HG03045 (cell line): ENCODE data around the gene MAP3K13.
"Not testable (repeated sequence)": the region's sequence is repeated elsewhere in the genome, so short reads cannot be mapped to it uniquely, and the experiment has no call there.

ENCODE experiments used
- ATAC-seq: cut with Tn5 transposase; IDR thresholded peaks from one replicate; pipeline ENCODE4 v1.9.1; 2021; ENCODE audit warnings: mild to moderate bottlenecking, moderate library complexity; ENCODE audit not compliant: unreplicated experiment

MAP3K13 gene

DNA sequence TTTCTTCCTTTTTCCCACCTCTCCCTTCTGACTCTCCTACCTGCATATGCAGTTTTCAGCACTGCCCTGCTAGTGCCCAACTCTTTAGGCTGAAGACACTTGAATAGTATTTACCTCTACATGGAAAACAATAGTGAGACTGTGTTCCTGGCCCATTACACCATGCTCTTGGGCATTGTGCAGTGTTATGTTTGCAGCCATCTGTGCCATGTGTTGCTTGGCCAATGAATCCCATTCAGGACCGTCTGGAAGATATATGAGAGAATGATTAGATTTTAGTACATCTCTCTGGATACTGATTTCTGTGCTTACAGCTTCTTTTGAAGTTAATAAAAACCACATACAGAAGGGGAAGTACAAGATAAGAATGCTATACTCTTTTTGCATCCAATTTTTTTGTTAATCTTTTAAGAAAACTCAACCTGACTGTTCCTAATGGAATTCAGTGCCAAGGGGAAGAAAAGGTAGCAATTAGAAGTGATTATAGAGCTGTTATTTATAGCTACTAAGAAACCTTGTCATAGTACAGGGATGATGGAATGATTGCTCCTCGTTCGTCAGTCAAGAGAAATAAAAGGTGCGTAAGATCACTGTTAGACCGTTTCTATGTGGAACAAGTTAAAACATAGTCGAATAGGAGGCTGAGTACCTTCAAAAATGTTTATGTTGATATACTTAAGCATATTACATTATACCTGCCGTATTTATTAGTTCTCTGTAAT lies 77.0 kb downstream of the MAP3K13 start:
- no peak for ATAC-seq

DNA sequence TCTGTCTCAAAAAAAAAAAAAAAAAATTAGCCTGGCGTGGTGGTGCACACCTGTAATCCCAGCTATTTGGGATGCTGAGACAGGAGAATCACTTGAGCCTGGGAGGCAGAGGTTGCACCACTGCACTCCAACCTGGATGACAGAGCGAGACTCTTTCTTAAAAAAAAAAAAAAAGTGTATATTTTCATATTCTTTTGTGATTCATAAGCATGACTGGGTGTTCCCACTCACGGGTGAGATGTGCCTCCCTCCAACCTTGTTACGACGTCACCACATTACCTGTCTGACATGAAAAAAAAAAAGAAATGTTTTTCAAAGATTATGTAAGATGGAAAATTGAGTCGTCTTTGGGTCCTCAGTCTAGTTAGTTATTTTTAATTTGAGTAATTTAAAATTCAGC lies 79.1 kb downstream of the MAP3K13 start:
- no peak for ATAC-seq

DNA sequence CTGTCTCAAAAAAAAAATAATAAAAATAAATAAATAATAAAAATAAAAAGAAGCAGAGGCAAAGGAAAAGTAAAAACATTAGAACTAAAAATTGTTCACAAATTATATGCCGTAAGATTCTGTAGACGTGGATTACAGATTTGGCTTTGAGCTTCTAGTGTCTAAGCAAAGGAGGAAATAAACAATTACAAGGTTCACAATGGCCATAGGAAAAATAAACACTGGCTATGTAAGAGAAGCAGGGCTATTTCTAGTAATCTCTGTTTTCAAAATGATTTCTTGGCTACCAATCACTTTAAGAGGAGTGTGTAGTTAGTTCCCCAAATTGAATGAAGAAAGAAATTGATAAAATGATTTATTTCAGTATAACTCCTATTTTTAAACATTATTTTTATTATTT lies 81.4 kb downstream of the MAP3K13 start:
- ATAC-seq: no peak

DNA sequence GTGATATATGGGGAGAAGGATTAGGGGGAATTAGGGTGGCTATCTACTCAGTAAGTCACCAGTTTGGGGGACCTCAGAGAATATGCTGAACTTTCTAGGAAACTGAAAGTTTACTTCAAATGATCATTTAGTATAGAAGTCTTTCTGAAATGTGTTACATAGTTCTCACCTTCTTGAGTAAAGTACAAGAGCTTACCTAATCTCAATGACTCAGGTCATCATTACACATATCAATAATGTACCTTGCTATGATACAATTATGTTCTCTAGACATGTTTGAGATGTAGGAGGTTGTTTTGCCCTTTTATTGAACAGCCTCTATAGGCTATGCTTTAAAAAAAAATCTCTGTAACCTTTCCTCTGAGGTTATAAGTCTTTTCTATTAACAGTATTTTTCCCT lies 85.2 kb downstream of the MAP3K13 start:
- no peak for ATAC-seq

DNA sequence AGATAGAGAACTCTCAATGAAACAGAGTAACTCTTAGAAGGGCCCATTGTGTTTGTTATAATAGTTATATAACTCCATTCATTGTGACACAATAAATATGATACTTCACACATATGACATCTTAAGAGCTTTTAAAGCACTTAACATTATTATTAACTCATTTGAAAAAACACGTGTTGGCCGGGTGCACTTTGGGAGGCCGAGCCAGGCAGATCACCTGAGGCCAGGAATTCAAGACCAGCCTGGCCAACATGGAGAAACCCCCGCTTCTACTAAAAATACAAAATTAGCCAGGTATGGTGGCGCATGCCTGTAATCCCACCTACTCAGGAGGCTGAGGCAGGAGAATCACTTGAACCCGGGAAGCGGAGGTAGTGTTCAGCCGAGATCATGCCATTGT lies 88.5 kb downstream of the MAP3K13 start:
- not testable (repeated sequence) for ATAC-seq

DNA sequence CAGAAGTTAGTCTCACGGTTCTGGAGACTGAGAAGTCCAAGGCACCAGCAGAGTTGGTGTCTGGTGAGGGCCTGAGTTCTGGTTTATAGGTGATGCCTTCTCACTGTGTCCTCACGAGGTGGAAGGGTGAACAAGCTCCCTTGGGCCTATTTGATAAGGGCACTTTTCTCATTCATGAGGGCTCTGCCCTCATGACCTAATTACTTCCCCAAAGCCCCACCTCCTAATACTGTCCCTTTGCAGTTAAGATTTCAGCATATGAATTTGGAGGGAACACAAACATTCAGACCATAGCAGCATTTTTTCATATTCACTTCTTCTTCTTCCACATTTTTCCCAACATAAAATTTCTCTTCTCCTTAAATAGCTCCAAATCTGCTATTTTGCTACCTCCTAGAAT lies 94.4 kb downstream of the MAP3K13 start:
- ATAC-seq: no peak

DNA sequence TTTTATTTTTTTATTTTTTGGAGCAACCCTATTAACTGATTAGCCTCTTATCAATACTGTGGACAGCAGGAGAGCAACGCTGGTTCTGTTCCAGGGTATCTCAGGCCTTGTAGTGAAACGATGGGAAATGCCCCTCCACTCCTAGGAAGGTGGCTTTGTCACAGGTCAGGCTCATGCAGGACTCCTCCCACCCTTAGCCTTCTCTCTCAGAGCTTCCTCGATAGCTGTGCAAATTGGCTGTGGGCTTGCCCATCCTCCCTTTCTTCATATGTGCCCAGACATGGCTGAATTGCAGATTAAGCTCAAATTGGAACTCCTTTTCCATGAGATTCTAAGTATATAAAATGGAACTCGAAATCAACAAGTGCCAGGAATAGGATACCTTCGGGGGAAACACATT lies 97.4 kb downstream of the MAP3K13 start:
- no peak for ATAC-seq

DNA sequence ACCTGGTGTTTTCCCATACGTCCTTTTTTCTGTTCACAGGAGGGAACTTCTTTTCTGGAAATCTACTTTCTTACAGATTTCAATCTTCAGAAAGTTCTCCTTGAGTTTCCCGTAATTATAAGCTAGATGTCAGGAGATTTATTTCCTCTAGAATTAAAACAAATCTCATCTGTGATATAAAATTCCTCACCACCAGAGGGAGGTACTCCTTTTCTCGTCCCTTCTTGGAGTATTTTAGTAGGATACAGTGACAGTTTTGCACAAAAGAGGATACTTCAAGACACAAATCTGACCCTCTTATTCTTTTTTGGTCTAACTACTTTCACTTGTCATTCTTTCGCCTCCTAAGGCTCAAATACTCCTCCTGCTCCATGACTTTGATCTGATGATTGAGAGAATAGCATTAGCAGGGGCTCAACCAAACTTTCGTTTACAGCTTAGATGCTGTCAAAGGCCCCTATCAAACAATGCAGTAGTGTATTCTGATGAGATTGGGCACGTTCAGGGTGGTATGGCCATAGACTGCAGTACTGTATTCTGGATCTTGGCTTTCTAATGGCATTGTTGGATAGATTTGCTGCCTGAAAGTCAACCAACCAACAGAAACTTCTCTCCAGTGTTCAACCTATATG lies 97.9 kb downstream of the MAP3K13 start:
- no peak for ATAC-seq

DNA sequence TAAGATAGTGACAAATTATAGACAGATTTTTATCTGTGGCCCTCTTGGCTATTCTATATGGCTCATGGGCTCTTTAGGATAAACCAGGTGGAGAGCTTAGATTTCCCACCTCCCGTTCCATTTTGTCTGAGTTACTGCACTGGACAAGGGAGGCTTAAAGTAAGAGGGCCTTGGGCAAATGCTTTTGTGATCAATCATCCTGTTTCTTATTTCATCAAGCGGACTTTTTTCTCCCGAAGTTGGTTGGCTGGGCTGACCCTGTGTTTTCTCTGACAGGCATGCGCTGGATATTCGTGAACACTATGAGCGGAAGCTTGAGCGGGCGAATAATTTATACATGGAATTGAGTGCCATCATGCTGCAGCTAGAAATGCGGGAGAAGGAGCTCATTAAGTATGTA lies 102.5 kb downstream of the MAP3K13 start:
- no peak for ATAC-seq

DNA sequence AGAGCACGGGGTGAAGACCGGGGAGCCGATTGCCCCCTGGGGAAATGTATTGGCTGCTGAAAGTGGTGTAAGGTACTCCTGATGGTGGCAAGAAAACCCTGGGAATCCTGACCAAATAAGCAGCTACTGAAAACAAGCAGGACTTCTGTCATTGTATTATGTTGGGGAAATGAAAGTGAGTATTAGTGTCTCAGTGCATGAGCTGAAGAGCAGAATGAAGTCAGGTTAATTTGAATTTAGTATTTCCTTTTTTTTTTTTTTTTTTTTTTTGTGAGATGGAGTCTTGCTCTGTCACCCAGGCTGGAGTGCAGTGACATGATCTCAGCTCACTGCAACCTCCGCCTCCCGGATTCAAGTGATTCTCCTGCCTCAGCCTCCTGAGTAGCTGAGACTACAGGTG lies 103.2 kb downstream of the MAP3K13 start:
- not testable (repeated sequence) for ATAC-seq

DNA sequence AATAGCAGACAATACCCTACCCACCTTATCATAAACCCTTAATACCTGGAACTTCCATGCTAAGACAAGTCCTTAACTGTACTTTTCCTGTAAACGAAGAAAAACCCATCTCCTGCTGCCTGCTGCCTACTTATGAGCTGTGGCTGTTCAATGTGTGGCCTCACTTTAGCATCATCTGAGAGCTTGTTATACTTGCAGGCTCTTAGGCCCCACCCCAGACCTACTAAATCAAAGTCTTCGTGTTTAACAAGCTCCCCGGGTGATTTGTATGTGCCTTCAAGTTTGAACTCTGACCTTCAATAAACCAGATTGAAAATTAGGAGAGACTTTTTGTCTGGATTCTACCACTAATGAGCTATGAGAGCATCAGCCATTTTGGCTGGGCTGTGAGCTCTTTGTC lies 106.6 kb downstream of the MAP3K13 start:
- ATAC-seq: no peak

DNA sequence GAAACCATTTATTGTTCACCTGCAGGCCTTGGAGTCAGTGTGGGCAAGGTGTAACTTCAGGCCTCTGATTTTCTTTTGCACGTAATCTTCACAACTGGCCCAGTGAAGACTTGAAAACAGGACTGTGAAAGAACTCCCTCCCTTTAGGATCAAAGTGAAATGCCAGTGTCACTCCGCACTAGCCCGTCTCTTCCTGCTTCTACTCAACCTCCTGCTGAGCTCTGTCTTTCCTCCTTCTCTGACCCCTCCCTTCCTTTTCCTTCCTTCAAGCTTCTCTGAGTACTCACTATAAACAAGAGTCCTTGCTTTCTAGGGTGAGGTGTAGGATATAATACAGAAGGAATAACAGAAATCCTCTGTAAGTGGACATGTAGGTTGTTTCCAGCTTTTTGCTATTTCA lies 107.4 kb downstream of the MAP3K13 start:
- no peak for ATAC-seq

DNA sequence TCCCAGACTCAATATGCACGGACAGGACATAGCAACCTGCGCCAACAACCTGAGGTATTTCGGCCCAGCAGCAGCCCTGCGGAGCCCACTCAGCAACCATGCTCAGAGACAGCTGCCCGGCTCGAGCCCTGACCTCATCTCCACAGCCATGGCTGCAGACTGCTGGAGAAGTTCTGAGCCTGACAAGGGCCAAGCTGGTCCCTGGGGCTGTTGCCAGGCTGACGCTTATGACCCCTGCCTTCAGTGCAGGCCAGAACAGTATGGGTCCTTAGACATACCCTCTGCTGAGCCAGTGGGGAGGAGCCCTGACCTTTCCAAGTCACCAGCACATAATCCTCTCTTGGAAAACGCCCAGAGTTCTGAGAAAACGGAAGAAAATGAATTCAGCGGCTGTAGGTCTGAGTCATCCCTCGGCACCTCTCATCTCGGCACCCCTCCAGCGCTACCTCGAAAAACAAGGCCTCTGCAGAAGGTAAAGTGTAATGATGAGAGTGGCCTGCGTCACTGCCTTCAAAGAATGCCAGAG lies 110.4 kb downstream of the MAP3K13 start:
- ATAC-seq: no peak

DNA sequence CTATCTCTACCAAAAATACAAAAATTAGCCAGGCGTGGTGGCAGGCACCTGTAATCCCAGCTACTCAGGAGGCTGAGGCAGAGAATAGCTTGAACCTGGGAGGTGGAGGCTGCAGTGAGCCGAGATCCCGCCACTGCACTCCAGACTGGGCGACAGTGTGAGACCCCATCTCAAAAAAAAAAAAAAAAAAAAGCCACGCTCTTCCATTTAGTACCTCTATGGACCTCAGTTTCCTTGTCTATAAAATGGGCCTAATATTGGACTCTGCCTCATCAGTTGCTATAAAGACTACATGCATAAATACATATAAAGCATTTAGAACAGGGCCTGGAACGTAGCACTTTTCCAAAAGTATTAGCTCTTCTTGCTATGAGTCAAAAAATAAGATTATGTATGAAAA lies 112.0 kb downstream of the MAP3K13 start:
- not testable (repeated sequence) for ATAC-seq

DNA sequence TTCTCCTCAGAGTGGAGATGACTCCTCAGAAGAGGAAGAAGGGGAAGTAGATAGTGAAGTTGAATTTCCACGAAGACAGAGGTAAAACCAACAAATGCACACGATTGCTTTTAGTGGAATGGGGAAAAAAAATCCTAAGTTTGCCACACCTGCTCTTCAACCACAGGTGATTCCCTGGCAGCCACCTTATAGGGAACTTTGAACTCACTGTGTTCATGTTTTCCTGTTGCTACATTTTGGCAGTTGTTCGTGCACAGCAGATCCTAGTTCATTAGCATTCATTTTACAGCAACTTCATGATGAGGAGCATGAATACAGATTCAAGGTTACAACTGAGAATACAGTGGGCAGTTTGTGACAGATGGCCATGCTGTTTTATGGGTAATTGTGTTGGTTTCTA lies 114.4 kb downstream of the MAP3K13 start:
- no peak for ATAC-seq

DNA sequence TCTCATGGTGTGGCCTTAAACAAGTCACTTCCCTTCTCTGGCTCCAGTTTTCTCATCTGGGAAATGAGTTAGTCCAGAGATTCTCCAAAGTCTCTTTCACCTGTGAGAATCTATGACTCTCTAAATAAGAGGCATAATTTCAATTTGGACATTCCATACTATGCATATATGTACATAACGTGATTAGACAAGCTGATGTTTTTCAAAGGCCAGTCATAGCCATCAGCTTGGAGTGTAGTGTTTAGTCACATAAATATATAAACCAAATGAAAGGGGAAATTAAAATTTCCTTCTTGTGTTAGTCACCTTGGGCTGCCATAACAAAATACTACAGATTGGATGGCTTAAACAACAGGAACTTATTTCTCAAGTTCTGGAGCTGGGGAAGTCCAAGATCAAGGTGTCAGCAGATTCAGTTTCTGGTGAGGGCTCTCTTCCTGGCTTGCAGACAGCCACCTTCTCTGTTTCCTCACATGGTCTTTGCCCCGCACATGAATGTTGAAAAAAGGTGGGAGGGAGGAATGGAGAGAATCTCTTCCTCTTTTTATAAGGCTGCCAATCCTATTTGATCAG lies 116.5 kb downstream of the MAP3K13 start:
- no peak for ATAC-seq

DNA sequence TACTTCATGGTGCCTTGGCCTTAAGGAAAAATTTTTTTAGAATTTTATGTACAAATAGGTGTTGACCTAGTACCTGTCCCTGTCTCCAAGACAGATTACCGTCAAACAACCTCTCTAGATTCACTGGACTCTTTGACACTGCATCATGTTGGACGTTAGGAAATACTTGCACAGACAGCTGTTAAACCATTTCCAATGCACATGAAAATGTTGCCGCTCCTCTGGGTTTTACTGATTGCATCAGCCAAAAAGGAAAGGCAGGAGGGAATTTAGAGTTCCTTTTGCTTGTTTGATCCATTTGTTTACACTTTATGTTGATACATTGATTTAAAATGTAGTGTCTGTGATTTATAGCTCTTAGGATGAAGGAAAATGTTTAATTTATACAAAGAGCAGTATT lies 121.4 kb downstream of the MAP3K13 start:
- no peak for ATAC-seq

DNA sequence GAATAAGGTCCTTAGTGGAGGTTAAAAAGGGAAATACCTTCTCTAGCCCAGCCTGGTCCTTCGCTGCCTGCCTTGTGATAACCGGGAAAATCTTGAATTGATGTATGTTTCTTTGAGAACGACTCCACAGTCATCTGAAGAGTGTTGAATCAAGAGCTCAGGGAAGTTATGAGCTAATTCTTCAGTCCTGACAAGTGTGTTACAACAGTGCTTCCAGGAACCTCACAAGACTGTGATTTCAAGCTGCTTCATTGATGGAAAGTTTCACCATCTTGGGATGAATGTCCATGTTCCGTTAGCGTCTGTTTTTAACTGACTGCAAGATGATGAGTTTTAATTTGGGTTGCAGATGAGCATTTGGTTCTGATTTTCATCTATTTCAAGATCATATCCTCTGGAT lies 123.5 kb downstream of the MAP3K13 start:
- no peak for ATAC-seq

DNA sequence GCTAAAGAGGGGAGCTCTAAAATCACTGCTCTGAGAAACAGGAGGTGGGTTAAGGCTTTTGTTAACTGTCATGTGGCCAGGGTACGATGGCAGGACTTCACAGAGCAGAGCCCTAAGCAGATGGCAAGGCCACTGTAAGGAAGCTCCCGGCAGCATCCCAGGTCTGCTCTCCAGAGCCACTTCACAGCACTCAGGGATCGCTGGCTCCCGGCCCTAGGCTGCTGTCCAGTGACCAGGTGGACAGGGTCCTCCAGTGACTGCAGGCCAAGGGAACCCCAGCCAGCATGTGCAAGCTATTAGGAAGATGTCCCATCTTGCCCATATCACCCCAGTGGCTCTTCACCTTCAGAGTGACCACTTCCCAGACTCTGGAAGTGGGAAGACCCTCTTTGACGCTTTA lies 125.5 kb downstream of the MAP3K13 start:
- no peak for ATAC-seq

DNA sequence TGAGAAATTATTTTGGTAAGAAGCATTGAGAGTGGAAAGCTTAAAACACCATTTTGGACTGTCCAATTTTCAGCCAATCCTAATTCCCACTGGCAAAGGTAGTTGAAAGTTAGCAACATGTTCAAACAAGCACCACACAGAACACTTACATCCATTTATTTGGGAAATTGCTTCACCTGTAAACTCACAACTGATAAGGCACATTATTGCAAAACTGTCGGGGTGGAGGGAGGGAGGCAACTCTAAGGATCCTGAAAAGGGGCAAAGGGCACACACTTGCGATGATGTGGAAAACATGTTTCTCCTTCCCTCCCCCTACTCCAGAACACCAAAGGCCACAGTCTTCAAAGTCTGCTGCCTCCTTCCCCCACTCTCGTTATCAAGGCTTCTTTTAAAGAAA lies 126.5 kb downstream of the MAP3K13 start:
- ATAC-seq: no peak

DNA sequence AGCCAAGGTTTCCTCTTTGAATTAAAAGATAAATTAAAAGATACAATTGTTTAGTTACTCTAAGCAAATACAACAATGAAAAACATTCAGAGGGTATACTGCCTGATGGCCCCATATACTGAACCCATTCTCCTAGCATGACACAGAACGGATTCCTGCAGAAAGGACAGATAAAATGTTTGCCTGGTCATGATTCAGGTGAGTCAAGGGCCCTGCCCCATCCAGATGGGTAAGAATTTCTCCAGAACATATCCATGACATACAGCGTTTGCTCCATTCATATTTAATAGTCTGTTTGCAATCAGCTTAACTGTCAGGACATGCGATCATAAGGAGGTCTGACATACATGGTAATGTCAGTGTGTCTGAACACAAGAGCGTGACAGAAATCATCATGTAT lies 127.3 kb downstream of the MAP3K13 start:
- no peak for ATAC-seq
